Nephron progenitor cell (in vitro differentiated cells): ENCODE results near the gene CDC40.

Experiments
- DNase-seq: peaks from one replicate; pipeline ENCODE4 v3.0.0; 2021
- H3K27ac Mint-ChIP-seq: 2 replicates; pipeline ENCODE4 v1.8.0; 2021; ENCODE audit warnings: mild to moderate bottlenecking, moderate library complexity, mixed read lengths
- H3K27me3 Mint-ChIP-seq: 2 replicates; pipeline ENCODE4 v1.8.0; 2021; ENCODE audit warnings: mild to moderate bottlenecking, low read depth, mixed read lengths; ENCODE audit not compliant: poor library complexity
- H3K36me3 Mint-ChIP-seq: 2 replicates; pipeline ENCODE4 v1.8.0; 2021; ENCODE audit warnings: low read depth, mixed read lengths
- H3K4me1 Mint-ChIP-seq: 2 replicates; pipeline ENCODE4 v1.8.0; 2021; ENCODE audit warnings: mixed read lengths
- H3K4me3 Mint-ChIP-seq: 2 replicates; pipeline ENCODE4 v1.8.0; 2021; ENCODE audit warnings: mild to moderate bottlenecking, moderate library complexity, mixed read lengths
- H3K9me3 Mint-ChIP-seq: 2 replicates; pipeline ENCODE4 v1.8.0; 2021; ENCODE audit warnings: mild to moderate bottlenecking, moderate library complexity, mixed read lengths
- CTCF ChIP-seq: fragments of 200-600 bp; sonication (generic); IDR thresholded peaks from 2 replicates; pipeline ENCODE4 v1.5.0; 2021; ENCODE audit warnings: antibody characterized with exemption

Gene CDC40

GRCh38 chr6:110180228-110181008 lies at the start of gene CDC40:
CDC40 (plus strand) TSS chr6:110180427; CDS start chr6:110180445, 18 bp downstream.
- no peak within 1 kb of the TSS for H3K27ac Mint-ChIP-seq
- no peaks in the 10 kb centered on the region for H3K9me3 Mint-ChIP-seq
- H3K4me3 Mint-ChIP-seq, result no peak within 1 kb of the TSS
- H3K27me3 Mint-ChIP-seq, result no peaks in the 10 kb centered on the region
- DNase-seq, result peak; percentile 67
- H3K4me1 Mint-ChIP-seq, result peaks cover 20% of the 10 kb centered on the region
- no peaks in the 10 kb centered on the region for H3K36me3 Mint-ChIP-seq
- no peak for TF ChIP-seq CTCF

- H3K27me3 Mint-ChIP-seq, result no peaks in the 10 kb centered on the region
- DNase-seq, result no peak
- H3K27ac Mint-ChIP-seq, result no peak overlapping the region
- H3K4me3 Mint-ChIP-seq, result no peak overlapping the region
- H3K9me3 Mint-ChIP-seq, result peaks cover 85% of the 10 kb centered on the region
- no peak for TF ChIP-seq CTCF
- H3K36me3 Mint-ChIP-seq, result peaks cover 92% of the 10 kb centered on the region
- no peaks in the 10 kb centered on the region for H3K4me1 Mint-ChIP-seq
Observed at GRCh38 chr6:110137924-110138887, 42.0 kb upstream of the CDC40 start.

- Mint-ChIP-seq H3K36me3 (peaks cover 86% of the 10 kb centered on the region), H3K4me1 (no peaks in the 10 kb centered on the region), H3K27me3 (no peaks in the 10 kb centered on the region), H3K9me3 (peaks cover 79% of the 10 kb centered on the region), H3K4me3 (no peak overlapping the region), H3K27ac (no peak overlapping the region)
- no peak for TF ChIP-seq CTCF
- DNase-seq, result no peak
Observed at GRCh38 chr6:110139052-110139451, 41.2 kb upstream of the CDC40 start.

- Mint-ChIP-seq H3K36me3 (peaks cover 84% of the 10 kb centered on the region), H3K27me3 (no peaks in the 10 kb centered on the region), H3K27ac (no peak overlapping the region), H3K4me3 (no peak overlapping the region), H3K9me3 (peaks cover 77% of the 10 kb centered on the region), H3K4me1 (no peaks in the 10 kb centered on the region)
- DNase-seq, result no peak
- no peak for TF ChIP-seq CTCF
Observed at GRCh38 chr6:110140650-110141049, 39.6 kb upstream of the CDC40 start.

- Mint-ChIP-seq H3K4me1 (no peaks in the 10 kb centered on the region), H3K27ac (no peak overlapping the region), H3K27me3 (no peaks in the 10 kb centered on the region), H3K36me3 (peaks cover 65% of the 10 kb centered on the region), H3K9me3 (peaks cover 26% of the 10 kb centered on the region), H3K4me3 (no peak overlapping the region)
- no peak for TF ChIP-seq CTCF
- DNase-seq, result no peak
Observed at GRCh38 chr6:110147870-110148269, 32.4 kb upstream of the CDC40 start.
